ACC112 (cell line): ENCODE results near the gene RUNDC3A.

Experiments
- H2AFZ ChIP-seq: fragments of 200-600 bp; sonication (generic); one replicate; pipeline ENCODE4 v1.6.0; 2017; ENCODE audit warnings: antibody characterized with exemption, low read length; ENCODE audit not compliant: unreplicated experiment
- H3K27ac ChIP-seq: fragments of 200-600 bp; sonication (generic); 2 replicates; pipeline ENCODE4 v1.5.1; 2014; ENCODE audit warnings: low read depth, mild to moderate bottlenecking, antibody characterized with exemption, low read length, moderate library complexity
- H3K27me3 ChIP-seq: fragments of 200-600 bp; sonication (generic); 2 replicates; pipeline ENCODE4 v1.6.1; 2014; ENCODE audit warnings: mild to moderate bottlenecking, antibody characterized with exemption, low read length, moderate library complexity, mixed read lengths; ENCODE audit not compliant: insufficient read depth
- H3K36me3 ChIP-seq: fragments of 200-600 bp; sonication (generic); 2 replicates; pipeline ENCODE4 v1.6.1; 2016; ENCODE audit warnings: mild to moderate bottlenecking, antibody characterized with exemption, low read length, moderate library complexity, mixed read lengths; ENCODE audit not compliant: insufficient read depth
- H3K4me1 ChIP-seq: fragments of 200-600 bp; sonication (generic); one replicate; pipeline ENCODE4 v1.6.1; 2016; ENCODE audit warnings: low read length, mixed read lengths; ENCODE audit not compliant: insufficient read depth, unreplicated experiment, control insufficient read depth
- H3K4me3 ChIP-seq: fragments of 200-600 bp; sonication (generic); 2 replicates; pipeline ENCODE4 v1.5.1; 2014; ENCODE audit warnings: mild to moderate bottlenecking, low read depth, low read length
- H3K79me2 ChIP-seq: fragments of 200-600 bp; sonication (generic); one replicate; pipeline ENCODE4 v1.6.0; 2016; ENCODE audit warnings: low read length; ENCODE audit not compliant: control insufficient read depth, unreplicated experiment, insufficient read depth

Gene RUNDC3A

GRCh38 chr17:44283344-44284023, 24.9 kb upstream of the RUNDC3A start:
- Histone ChIP-seq H2AFZ (no peak overlapping the region), H3K4me1 (peaks cover 12% of the 10 kb centered on the region), H3K27ac (no peak overlapping the region), H3K27me3 (no peaks in the 10 kb centered on the region), H3K4me3 (no peak overlapping the region), H3K79me2 (no peaks in the 10 kb centered on the region), H3K36me3 (no peaks in the 10 kb centered on the region)

- H2AFZ ChIP-seq: no peak overlapping the region
- no peaks in the 10 kb centered on the region for H3K79me2 ChIP-seq
- H3K27me3 ChIP-seq: no peaks in the 10 kb centered on the region
- no peak overlapping the region for H3K27ac ChIP-seq
- H3K4me1 ChIP-seq: peaks cover 12% of the 10 kb centered on the region
- H3K36me3 ChIP-seq: no peaks in the 10 kb centered on the region
- H3K4me3 ChIP-seq: no peak overlapping the region
Measured at GRCh38 chr17:44284024-44284400, 24.4 kb upstream of the RUNDC3A start.

- Histone ChIP-seq H3K36me3 (no peaks in the 10 kb centered on the region), H3K27ac (no peak overlapping the region), H3K27me3 (peaks cover 5% of the 10 kb centered on the region; the same call in 1 of the 2 replicates), H3K4me1 (no peaks in the 10 kb centered on the region), H3K4me3 (no peak overlapping the region), H3K79me2 (no peaks in the 10 kb centered on the region), H2AFZ (no peak overlapping the region)
Measured at GRCh38 chr17:44287651-44288050, 20.8 kb upstream of the RUNDC3A start.

DNA sequence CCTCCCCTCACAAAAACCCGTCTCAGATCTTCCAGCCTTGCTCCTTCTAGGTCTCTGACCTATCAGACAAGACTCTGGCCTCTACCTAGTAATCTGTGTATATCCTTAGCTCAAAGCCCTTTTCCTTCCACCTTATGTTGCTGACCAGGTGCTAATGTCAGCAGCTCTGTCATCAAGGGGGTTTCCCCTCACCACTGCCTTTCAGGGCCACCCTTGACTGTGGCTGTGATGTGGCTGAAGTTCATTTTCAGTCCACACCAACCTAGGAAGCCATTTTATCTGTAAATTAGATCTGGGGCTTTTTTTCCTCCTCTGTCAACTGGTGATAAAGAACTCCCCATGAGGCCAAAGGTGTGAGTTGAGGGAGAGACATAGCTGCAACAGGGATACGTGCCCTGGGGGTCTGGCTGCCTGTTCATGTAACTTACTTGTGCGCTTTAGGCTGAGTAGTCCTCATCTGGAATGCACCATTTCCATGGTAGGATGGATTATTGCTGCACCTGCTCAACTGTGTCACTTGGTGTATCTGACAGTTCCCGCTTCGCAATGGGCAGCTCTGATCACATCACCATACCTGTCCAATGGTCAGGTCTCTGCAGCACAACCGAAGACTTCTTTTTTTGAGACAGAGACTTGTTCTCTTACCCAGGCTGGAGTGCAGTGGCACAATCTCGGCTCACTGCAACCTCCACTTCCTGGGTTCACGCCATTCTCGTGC, 14.7 kb upstream of the RUNDC3A start:
- Histone ChIP-seq H3K36me3 (no peaks in the 10 kb centered on the region), H3K27me3 (peaks cover 19% of the 10 kb centered on the region), H2AFZ (no peak overlapping the region), H3K4me1 (no peaks in the 10 kb centered on the region), H3K79me2 (no peaks in the 10 kb centered on the region), H3K4me3 (no peak overlapping the region), H3K27ac (no peak overlapping the region)

GRCh38 chr17:44297975-44298374, 10.4 kb upstream of the RUNDC3A start:
- peaks cover 38% of the 10 kb centered on the region for H3K27me3 ChIP-seq
- no peak overlapping the region for H3K27ac ChIP-seq

GRCh38 chr17:44304651-44305050, 3.8 kb upstream of the RUNDC3A start:
- peaks cover 4% of the 10 kb centered on the region for H3K4me1 ChIP-seq
- peaks cover 62% of the 10 kb centered on the region for H3K27me3 ChIP-seq
- H3K27ac ChIP-seq: no peak overlapping the region
- no peak overlapping the region for H3K4me3 ChIP-seq
- H3K79me2 ChIP-seq: no peaks in the 10 kb centered on the region
- no peak overlapping the region for H2AFZ ChIP-seq
- no peaks in the 10 kb centered on the region for H3K36me3 ChIP-seq

More at GRCh38 chr17:44297975-44298374, 10.4 kb upstream of the RUNDC3A start:
- Histone ChIP-seq H3K4me3 (no peak overlapping the region), H2AFZ (no peak overlapping the region), H3K4me1 (no peaks in the 10 kb centered on the region), H3K36me3 (no peaks in the 10 kb centered on the region), H3K79me2 (no peaks in the 10 kb centered on the region)

- Histone ChIP-seq H3K27ac (no peak overlapping the region), H3K36me3 (no peaks in the 10 kb centered on the region), H3K79me2 (no peaks in the 10 kb centered on the region), H3K4me1 (peaks cover 4% of the 10 kb centered on the region), H2AFZ (no peak overlapping the region), H3K4me3 (peak overlapping the region; percentile 53), H3K27me3 (peaks cover 42% of the 10 kb centered on the region)
Measured at GRCh38 chr17:44307387-44308186, 814 bp upstream of the RUNDC3A start.

GRCh38 chr17:44308865-44309264, 464 bp downstream of the RUNDC3A start:
- no peaks in the 10 kb centered on the region for H3K36me3 ChIP-seq
- H2AFZ ChIP-seq: no peak overlapping the region
- no peaks in the 10 kb centered on the region for H3K79me2 ChIP-seq
- H3K27ac ChIP-seq: no peak overlapping the region
- peak overlapping the region; percentile 74 for H3K4me3 ChIP-seq
- peaks cover 4% of the 10 kb centered on the region for H3K4me1 ChIP-seq
- peaks cover 31% of the 10 kb centered on the region for H3K27me3 ChIP-seq

DNA sequence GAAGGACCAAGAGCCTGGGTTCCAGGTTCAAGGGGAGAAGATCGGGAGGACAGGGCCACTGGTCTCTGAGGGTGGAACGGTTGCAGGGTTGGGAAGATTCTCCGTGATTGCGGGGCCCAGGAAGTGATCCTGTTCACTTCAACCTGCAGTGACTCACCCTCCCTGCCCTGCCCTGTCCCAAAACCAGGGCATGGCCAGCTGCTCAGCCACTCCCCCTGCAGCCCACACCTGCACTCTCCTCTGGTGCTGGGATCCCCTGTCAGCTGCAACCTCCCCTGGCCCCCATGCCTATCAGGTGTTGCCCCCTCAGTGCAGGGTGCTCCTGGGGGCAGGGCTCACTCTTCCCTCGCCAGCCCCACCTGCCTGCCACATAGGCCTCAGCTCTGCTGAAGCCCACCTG, 1.1 kb downstream of the RUNDC3A start:
- Histone ChIP-seq H3K27me3 (peaks cover 33% of the 10 kb centered on the region), H3K4me1 (peaks cover 4% of the 10 kb centered on the region), H2AFZ (no peak overlapping the region), H3K79me2 (no peaks in the 10 kb centered on the region), H3K4me3 (no peak overlapping the region), H3K27ac (no peak overlapping the region), H3K36me3 (no peaks in the 10 kb centered on the region)

GRCh38 chr17:44310188-44310587, 1.8 kb downstream of the RUNDC3A start:
- H2AFZ ChIP-seq: no peak overlapping the region
- peaks cover 7% of the 10 kb centered on the region for H3K4me1 ChIP-seq
- peaks cover 35% of the 10 kb centered on the region for H3K27me3 ChIP-seq

More at GRCh38 chr17:44310188-44310587, 1.8 kb downstream of the RUNDC3A start:
- Histone ChIP-seq H3K27ac (no peak overlapping the region), H3K36me3 (no peaks in the 10 kb centered on the region), H3K79me2 (no peaks in the 10 kb centered on the region), H3K4me3 (no peak overlapping the region)
